Dedifferentiated amniotic fluid mesenchymal stem cell (primary cell): ENCODE measurements around the gene NRG2.

Experiments
- DNase-seq: peaks from one replicate; pipeline ENCODE4 v3.0.0-alpha.2; 2016; ENCODE audit errors: extremely low spot score

The NRG2 gene

DNA sequence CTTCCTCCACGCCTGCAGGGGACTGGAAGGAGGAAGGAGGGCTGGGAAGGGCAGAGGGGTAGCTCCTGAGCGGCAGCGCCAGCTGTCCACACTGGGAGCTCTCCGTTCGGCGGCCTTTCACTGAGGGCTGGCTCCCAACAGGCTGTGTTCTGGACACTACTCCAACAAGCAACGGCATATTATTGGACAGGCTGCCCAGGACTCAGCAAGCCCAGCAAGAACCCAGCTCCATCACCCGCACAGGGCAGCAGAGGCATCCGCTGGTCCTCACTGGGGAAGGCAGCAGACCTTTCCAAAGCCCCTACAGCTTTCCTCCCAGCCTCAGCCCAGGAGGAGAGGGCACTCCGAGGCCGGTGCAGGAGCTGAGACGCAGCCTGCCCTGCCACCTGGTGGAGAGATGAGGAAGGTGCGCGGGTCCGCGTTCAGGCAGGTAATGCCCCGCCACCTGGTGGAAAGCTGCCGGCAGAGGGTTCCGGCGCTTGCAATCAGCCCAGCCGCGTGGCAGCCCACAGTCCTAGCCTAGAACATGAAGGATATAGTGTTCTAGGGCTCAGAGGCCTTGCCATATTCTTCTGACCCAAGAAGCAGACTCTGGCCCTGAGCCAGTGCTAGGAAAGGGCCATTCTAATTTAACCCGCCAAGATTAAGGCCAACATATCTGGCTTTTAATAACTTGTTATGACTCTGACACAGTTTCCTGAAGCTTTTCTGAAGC is 74.4 kb downstream of the NRG2 start:
- DNase-seq, result peak; percentile 42

DNA sequence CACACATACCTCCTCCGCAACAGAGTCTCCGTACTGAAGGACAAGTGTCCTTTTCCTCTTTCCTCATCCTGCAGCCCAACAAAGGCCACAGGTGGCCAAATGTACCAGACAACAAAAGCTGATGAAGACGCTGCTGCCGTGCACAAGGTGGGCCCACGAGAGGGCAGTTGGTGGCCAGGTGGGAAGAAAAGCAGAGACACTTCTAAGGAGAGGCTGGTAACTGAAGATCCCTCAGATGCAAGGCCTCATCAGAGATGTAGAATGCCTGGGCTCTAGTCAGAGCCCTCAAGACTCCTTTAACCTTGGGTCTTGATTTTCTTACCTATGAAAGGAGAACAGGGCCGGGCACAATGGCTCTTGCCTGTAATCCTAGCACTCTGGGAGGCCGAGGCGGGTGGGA is 75.7 kb downstream of the NRG2 start:
- DNase-seq, result no peak

DNA sequence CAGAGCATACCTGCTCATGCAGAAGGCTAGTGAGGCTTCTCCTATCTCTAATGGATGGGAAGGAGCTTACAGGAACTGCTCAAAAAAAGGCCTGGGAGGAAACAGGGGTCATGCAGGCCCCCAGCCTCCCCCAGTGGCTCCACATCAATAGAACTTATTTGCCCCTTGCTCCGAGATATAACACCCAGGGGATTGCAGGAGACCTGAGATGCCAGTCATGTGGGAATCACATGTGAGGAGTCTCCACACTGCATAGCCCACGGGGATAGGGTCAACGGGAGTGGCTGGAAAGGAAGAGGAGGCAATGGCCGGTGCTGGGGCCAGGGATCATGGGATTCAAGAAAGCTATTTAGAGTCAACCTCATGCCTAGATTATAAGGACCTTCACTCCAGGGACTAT is 76.2 kb downstream of the NRG2 start:
- DNase-seq, result no peak

DNA sequence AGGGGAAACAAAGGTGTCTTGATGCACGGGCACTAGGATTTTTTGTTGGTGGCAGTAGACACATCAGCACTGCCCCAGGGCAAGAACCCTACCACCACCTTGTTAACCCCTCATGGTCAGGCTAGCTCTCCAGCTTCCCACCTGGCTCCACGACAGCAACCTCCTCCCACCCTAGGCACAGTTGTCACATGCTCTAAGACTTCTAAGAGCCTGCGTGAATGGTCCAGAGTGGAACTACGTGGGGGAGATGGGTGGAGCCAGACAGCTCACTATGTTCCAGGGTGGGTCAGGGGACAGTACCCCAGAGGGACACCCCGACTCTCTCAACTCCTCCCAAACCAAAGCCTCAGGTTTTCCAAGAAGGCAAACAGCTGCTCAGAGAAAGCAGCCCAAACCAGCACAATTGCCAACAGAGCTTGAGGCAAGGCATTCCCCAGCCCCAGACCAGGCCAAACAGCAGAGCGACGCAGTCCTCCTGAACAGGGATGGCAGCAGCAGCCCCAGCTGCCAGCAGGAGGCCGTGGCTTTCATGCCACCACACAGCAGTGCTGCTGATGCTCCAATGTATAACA is 78.0 kb downstream of the NRG2 start:
- DNase-seq, result no peak

DNA sequence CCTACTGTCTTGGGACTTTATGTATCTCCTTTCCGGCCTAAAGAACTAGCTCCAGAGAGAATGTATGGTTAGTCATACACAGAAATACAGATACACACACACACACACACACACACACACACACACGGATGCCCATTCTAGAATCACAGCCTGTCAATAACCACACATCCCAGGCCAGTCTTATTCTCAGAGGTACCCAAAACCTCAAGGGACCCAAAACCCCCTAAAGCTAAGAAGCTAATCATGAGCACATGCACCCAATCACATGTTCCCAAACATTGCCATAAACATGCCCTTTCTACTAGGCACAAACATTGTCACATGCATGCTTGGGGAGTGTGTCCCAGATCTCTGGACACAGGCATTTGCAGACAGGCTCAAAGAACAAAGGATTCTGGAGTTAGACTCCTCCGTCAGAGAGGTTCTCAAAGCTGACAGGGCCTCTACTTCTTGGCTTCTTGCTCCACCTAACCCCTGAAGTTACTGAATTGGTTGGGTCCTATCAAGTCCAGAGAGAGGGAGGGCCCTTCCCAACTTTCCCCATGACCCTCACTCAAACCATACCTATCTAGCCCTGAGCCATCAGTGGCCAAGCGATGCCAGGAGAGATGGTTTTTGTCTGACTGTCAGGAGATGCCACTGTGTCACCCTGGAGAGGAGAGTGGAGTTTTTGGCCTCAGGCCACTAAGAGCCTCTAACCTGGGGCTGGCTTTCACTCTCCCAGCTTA is 78.7 kb downstream of the NRG2 start:
- DNase-seq, result no peak

DNA sequence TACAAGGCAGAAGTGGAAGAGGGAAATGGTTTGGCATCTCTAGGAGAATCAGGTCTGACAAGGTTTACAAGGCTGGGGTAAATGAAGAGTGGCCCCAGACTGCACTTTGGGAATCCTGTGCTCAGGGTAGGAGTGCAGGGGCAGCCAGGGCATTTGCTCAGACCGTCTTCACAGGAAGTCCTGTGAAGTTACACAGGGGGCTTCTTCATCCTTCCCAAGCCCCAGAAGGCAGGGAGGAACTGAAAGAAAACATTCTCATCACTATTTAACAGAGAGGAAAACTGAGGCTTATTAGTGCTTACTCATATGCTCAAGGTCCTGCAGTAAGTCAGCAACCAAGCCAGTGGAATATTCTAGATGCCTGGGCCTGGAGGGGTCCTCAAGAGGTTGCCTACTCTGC is 80.7 kb downstream of the NRG2 start:
- DNase-seq, result no peak

DNA sequence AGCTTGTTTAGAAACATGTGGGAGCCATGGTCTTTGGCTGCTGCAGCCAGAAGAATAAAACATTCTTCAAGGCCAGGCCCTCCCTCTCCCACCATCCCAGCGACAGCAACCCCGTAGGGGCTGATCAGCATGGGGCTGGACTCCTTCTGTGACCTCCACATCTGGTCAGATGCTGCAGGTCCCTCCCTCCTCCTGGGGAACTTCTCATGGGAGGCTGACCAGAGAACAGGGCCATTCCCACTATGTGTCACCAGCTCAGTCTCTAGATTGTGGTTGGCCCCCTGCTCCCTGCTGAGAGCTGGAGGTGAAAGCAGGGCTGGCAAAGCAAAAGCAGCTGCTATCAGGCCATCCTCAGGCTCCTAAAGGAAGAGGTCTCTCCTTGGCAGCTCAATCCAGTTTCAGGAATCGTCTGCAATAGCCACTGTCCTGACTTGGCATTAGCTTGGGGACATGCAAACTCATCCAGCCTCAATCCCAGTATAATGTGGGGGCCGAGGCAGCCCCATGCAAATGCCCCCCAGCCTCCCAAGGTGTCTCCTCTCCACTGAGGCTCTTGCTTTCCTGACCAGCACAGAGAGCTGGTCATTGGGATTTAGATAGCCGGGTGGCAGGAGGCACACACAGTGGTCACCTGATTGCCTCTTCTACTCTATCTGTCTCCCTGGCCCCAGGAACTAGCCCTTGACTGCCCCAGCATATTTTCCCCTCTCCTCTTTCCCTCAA is 81.5 kb downstream of the NRG2 start:
- DNase-seq, result no peak

DNA sequence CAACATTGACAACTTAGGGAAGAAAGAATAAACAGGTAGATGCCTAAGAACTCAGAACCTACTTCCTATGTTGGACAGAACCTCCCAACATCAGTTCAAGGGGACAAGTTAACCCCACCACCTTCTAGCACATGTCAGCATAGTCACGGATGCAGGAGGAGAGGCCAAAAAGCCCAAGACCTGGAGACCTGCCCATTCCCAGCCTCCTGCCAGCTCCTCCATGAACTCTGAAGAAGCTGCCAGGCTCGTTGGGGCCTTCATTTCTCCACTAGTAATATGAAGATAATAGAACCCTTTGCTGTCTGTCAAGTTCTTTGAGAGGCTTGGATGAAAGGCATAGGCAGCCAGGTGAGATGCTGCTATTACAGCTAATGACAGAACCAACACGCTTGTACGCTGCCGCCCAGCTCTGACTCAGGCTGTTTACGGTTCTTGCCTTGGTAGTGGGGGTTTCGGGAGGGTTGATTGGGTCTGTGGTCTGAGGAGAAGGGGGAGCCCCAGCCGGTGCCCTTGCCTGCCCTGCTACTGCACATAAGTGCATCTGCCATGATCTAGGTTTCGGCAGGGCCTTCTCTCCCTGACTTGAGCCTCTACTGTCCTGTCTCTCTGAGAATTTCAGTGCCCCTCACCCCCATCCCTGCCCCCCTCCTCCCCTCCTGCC is 82.2 kb downstream of the NRG2 start:
- no peak for DNase-seq

DNA sequence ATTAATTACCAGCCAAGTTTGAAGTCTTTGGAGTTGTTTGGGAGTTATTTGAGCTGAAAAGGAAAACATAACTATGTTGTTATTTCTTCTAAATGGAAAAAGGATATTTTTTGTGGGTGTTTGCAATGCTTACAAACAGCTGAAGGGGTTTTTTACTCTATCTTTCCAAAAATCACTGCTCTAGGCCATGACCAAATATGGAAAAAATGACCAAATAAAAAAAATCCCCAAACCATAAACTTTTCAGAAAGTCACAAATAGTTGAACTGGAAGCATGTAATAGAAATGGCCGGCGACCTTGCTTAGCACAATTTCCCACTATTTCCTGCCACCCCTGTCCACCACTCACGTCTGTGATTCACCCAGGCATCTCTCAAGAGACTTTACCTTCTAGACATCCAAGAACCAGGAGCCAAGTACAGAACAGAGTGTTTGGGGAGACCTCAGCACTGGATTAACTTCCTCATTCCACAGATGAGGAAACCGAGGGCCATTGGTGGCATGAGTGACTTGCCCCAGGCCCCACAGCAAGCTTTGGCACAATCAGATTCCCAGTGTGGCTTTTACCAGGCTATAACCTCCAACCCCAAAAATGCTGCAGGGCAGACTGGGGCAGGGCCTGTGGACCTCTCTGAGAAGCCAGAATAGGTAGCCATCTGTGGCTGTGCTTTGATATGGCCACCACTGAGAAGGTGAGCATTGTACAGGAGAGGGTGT is 84.5 kb downstream of the NRG2 start:
- DNase-seq, result no peak

DNA sequence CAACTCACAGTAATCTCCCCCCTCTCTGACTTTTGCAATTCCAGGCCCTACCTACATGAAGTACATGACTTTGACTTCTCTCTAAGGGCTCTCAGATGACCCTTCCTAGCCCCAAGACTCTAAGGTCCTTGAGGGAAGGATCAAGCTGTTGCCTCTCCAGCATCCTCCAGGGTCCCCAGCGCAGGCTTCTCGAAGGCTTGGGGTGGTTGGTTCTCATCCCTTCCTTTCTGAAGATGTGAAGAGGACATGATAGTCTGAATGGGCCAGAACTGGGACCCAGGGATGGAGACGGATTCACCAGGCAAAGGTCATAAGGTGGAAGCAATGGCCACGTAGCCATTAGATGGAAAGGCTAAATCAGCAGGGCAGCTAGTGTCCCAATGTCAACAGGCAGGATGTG is 86.8 kb downstream of the NRG2 start:
- no peak for DNase-seq

DNA sequence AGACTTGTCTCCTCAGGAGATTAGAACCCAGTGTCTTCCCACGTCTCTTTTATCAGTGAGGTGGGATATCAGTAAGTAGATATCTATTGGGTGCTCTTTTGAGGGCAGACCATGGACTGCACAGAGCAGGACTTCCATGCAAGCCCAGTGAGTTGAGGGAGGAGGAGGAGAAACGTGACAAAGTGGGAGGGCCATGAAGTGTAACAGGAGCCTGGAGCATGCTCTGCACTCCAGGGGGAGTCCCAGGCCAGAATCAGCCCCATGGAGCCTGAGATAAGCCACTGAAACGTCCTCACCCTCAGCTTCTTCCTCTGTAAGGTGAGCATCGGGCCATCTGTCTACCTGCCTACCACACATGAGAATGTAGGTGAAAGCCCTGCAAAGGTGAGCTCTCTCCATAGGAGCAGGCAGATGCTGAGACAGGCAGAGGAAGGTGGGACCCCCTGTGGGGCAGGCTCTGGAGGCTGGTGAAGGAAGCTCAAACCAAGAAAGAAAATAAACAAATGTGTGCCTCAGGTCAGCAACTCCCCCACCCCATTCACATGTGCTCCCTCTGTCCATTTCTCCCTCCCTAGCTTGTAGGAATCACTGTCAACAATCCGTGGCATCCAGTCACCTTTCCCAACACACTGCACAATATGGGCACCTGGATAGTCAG is 87.4 kb downstream of the NRG2 start:
- no peak for DNase-seq

DNA sequence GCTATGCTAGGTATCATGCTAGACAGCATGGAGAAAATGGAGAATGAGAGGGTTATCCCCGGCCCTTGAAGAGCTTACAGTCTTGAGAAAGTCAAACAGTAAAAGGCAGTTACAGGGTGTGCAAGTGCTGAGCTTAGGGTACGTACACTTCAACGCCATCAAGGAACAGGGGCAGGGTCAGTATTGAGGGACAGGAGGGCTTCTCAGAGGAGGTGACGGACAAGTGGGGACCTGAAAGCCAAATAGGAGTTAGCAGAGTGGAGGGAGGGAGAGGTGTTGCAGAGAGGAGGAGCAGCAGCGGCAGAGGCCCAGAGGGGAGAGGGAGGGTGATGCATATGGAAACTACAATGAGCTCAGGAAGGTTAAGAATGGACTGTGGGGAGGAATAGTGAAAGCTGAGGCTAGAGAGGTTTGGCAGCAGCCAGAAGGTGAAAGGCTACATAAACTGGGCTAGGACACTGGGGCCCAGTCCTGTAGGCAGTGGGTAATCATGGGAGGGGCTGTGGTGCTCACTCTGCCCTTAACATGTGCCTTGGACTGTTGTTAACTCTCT is 88.0 kb downstream of the NRG2 start:
- DNase-seq, result no peak

DNA sequence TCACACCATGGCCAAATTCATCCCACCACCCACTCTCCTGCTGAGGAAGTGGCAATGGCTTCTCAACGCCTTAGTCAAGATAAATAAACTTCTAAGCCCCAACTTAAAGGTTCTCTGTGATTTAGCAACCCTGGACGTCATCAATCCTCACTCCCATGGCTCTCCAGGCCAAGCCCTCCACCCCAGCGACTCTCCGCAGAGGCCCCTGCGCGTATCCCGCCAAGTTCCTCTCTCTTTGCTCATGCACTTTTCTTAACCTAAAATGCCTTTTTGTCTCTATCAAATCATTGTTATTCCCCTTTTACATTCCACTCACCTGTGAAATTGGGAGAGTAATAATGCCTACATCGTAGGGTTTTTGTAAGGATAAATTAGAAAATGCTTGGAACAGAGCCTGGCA is 88.6 kb downstream of the NRG2 start:
- no peak for DNase-seq

DNA sequence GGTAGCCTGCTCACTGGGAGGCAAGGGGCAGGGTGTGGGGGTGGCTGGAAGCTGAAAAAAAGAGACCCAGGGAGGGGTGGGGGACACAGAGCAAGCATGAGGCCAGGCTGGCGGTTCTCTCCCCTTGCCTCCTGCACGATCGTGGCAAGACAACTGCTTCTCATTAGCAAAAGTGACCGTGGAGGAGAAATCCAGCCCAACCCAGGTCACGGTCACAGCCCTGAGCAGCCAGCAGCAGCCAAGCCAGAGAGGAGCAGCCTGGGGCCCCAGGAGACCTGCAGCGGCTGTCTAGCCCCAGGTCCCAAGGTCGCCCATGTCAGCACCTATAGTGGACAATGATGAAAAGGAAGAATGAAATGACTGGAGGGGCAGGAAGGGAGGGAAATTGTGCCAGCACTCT is 89.1 kb downstream of the NRG2 start:
- DNase-seq, result no peak

DNA sequence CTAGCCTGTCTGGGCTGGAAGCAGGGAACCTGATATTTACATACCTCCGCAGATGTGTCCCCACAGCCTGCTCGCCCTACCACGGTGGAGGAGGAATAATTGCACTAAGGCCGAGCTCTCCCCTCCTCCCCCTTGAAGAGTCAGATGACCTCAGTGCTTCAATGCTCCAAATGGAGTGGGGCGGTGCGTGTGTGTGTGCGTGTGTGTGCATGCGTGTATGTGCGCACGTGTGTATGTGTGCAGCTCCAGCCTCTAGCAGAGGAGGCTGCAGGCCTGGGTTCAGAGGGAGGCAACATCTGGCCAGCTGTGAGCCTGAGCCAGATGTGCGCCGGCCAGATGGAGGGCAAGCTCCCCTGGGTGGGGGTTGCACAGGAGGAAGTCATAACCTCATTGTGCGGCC is 90.5 kb downstream of the NRG2 start:
- DNase-seq, result no peak

DNA sequence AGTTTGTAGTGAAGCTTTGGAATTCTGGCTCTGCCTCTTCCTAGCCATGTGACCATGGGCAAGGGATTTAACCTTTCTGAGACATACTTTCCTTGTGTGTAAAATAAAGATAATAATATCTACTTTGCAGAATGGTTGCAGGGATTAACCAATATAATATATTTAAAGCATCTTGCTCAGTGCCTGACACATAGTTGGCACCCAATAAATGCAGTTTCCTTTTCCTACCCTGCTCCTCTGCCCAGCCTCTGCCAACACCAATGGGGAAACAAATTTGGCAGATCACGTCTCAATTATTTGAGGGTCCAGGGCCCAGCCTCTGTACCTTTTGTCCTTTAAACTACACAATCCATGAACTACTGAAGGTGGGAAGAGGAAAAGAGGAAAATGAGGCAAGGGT is 91.1 kb downstream of the NRG2 start:
- no peak for DNase-seq

DNA sequence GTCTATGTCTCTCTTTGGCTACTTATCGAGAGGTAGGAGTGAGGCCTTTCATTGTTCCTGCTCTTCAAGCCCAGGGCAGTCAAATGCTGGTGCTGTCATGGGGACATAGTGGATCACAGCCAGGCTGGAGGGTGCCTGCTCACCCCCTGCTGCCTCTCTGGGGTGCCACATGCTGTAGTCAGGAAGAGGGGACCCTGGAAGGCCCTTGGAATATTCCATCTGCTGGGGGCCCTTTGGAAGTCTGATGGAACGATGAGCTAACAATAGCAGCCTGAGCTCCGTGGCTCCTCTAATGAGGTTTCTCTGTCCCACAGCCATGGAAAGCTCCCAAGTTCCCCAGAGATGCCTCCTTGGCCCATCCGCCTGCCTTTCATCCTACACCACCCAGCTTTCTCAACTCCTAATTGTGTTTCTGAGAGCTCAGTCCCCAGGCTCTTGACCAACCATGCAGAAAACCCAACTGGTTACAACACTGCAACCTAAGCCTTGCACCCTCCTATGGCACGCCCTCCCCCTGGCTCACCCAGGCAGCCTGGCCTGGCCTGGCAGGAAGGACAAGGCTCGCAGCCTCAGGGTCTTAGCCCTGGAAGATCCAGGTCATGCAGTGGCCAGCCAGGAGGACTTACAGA is 91.7 kb downstream of the NRG2 start:
- DNase-seq, result no peak

DNA sequence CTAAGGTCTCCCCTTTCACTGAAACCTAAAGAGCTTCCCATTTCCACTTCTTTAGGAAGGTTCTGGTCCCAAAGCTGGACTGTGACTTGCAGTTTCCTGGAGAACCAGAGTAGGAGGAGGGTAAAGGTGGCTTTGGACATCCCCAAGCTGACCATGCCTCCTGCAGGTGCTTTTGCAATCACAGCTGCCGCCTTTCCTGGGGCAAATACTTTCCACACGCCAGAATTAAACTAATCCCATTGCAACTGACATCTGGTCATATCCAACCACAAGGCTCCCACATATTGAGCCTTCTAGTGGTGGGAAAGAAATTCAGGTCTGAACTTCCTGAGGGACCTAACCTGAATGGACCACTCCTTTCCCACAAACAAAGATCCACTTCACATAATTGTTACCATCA is 92.7 kb downstream of the NRG2 start:
- DNase-seq, result no peak

DNA sequence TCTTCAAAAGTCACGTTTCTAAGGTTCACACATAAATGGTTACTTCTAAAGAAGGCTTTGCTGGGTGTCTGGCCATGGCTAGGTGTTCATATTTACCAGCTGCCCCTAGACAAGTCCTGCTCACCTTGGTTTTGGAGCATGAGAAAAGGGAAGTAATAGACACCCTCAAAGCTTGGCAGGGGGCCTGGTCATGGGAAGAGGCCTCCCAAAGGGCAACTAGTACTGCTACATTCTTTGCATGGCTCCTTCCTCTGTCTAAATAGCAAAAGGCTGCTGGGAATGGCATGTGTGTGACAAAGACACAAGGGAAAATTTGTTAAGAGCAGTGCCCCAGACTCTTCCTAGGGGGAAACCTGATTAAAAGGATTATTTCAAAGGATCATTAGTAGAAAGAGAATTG is 93.4 kb downstream of the NRG2 start:
- DNase-seq, result no peak

DNA sequence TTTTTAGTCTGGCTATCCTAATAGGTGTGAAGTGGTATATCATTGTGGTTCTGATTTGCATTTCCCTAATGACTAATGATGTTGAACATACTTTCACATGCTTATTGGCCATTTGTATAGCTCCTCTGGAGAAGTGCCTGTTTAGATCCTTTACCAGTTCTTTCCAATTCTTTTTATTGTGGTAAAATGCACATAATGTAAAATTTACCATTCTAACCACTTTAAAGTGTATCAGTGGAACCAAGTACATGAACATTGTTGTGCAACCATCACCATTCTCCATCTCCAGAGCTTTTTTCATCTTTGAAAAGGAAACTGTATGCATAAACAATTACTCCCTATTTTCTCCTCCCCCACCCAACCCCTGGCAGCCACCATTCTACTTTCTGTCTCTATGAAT is 95.4 kb downstream of the NRG2 start:
- DNase-seq, result no peak
